A549 treated with RU486 at 1 μM for 4 hours (cell line): ENCODE results near the gene SAMMSON. TPM values are rescaled to one million over a fixed set of nuclear protein-coding genes. Genes with fewer than 3 reads are reported as not detected.

Experiments used
- total RNA-seq: library from RNA; stranded (reverse); fragments of 200-300 nt; extraction: Qiagen RNA extraction; gene quantifications from 5 replicates; pipeline ENCODE4 v1.2.3, GENCODE V29; 2022; ENCODE audit warnings: low read depth

The SAMMSON gene
- not detected in 5 replicates for total RNA-seq

DNA sequence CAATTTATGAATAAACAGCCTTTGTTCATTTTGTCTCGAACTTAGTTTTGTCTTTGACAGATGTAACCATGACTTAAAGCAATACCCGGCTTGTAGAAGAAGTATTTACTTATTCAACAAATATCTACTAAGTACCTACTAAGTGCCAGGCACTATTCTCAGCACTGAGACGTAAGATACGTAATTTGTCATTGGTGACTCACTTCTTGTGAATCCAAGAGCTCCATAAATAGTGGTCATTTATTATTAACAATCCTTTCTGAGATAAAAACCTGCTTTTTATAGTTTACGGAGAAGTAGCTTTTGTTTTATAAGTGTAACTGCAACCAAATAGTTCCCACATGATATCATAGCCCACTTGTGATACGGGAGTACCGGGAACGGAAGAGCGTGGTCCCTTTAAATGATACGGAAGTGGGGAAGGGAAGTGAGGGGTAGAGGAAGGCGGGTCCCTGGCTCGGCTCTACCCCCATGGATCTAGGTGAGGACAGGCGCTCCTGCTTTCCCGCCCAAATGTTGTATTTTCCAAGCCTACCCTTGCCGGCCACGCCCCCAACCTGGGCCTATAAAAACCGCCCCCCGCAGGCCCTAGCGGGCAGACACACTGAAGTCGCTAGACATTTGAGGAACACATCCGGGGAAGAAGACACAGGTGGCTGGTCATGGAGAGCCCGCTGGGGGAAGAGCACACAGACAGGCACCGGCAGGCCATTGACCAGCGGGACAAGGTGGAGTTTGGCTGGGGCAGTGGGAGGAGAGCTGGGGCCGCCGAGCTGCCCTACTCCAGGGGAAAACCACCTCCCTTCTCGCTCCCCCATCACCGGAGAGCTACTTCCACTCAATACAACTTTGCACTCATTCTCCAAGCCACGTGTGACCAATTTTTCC, at the start of gene SAMMSON:
SAMMSON (plus strand) TSS at position 594 of the 888 bp plus-strand sequence.

